WI38 (cell line): ENCODE data around the gene VSTM4.

Source experiments
- H3K4me3 ChIP-seq: 2 replicates; pipeline ENCODE4 v1.5.1; 2011; ENCODE audit warnings: low read depth, mild to moderate bottlenecking, control low read depth, low read length
- CTCF ChIP-seq: IDR thresholded peaks from 2 replicates; pipeline ENCODE4 v1.5.1; 2012; ENCODE audit warnings: low read depth, mild to moderate bottlenecking, control low read depth, low read length

Gene VSTM4

GRCh38 chr10:48970654-48971053, 144.7 kb downstream of the VSTM4 start:
- no peak for TF ChIP-seq CTCF
- no peak overlapping the region for H3K4me3 ChIP-seq

GRCh38 chr10:48970046-48970445, 145.3 kb downstream of the VSTM4 start:
- H3K4me3 ChIP-seq = no peak overlapping the region
- TF ChIP-seq CTCF = no peak

- TF ChIP-seq CTCF = no peak
- H3K4me3 ChIP-seq = no peak overlapping the region
Measured at GRCh38 chr10:48968036-48968435, 147.3 kb downstream of the VSTM4 start.

DNA sequence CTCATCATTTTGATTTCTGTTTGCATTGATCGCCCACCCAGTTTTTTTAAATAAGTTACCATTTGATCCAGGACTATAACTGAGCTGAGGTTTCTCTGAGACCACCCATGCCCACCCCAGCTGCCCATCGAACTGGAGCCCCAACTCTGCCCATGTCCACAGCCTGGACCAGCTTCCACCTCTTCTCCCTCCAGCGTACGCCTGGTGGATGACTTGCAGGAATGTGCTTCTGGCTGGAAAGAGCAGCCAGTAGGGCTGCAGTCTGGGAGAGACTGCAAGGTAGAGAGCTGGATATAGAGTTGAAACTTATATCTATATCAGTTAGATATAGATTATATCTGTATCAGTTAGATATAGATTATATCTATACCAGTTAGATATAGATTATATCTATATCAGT, 149.9 kb downstream of the VSTM4 start:
- TF ChIP-seq CTCF = no peak
- no peak overlapping the region for H3K4me3 ChIP-seq
